DND-41 (cell line): ENCODE results near the gene LRRC70.

Experiments used
- EZH2 ChIP-seq: IDR thresholded peaks from 3 replicates; pipeline ENCODE4 v1.6.1; 2012; ENCODE audit warnings: borderline replicate concordance, low read depth, mild to moderate bottlenecking, moderate library complexity, low read length, inconsistent platforms; ENCODE audit not compliant: severe bottlenecking
- TF ChIP-seq, protein P1 (sequence below): IDR thresholded peaks from 2 replicates; pipeline ENCODE4 v1.5.1; 2012; ENCODE audit warnings: borderline replicate concordance, low read length, moderate library complexity, mild to moderate bottlenecking; ENCODE audit not compliant: poor library complexity, severe bottlenecking; ENCODE audit errors: extremely low read depth

DNA sequence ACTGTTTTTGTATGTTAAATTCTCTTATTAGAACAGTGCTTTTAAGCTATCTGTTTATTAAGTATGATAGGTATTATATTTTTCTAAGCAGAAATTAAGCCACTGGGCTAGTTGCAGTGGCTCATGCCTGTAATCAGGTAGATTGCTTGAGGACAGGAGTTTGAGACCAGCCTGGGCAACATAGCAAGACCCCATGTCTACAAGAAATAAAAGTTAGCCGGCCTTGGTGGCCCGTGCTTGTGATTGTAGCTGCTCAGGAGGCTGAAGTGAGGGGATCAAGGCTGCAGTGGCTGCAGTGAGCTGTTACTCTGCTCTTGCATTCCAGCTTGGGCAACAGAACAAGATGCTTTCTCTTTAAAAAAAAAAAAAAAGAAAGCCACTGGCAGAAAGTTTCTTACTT is 45.0 kb upstream of the LRRC70 start:
- TF ChIP-seq, protein P1, sequence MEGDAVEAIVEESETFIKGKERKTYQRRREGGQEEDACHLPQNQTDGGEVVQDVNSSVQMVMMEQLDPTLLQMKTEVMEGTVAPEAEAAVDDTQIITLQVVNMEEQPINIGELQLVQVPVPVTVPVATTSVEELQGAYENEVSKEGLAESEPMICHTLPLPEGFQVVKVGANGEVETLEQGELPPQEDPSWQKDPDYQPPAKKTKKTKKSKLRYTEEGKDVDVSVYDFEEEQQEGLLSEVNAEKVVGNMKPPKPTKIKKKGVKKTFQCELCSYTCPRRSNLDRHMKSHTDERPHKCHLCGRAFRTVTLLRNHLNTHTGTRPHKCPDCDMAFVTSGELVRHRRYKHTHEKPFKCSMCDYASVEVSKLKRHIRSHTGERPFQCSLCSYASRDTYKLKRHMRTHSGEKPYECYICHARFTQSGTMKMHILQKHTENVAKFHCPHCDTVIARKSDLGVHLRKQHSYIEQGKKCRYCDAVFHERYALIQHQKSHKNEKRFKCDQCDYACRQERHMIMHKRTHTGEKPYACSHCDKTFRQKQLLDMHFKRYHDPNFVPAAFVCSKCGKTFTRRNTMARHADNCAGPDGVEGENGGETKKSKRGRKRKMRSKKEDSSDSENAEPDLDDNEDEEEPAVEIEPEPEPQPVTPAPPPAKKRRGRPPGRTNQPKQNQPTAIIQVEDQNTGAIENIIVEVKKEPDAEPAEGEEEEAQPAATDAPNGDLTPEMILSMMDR, result no peak
- no peak for TF ChIP-seq EZH2
